Psoas muscle (tissue), 8 donors: ENCODE data around the gene SPATA31D3. TPM values are rescaled to one million over a fixed set of nuclear protein-coding genes. Genes with fewer than 3 reads are reported as not detected.
"Not testable (repeated sequence)": the region's sequence is repeated elsewhere in the genome, so short reads cannot be mapped to it uniquely, and the experiment has no call there.

ENCODE experiments used
- ATAC-seq, 4 donors: fragments of 200-7000 bp; cut with Tn5 transposase; one replicate each; pipeline ENCODE4 v1.9.1; 2020; ENCODE audit warnings: moderate library complexity in 3 of 4, mild to moderate bottlenecking in 2 of 4
- DNase-seq, 2 donors: peaks; one replicate each; pipeline ENCODE4 v3.0.0-alpha.2; 2020
- H3K27ac ChIP-seq: fragments of 200-600 bp; one replicate; pipeline ENCODE4 v1.8.0; 2022
- H3K27me3 ChIP-seq, 3 donors: fragments of 200-600 bp in 1 of 3; one replicate each; pipeline versions ENCODE4 v1.6.1 to v1.8.0; 2013 to 2022; ENCODE audit warnings: low read length in 2 of 3, mild to moderate bottlenecking in 2 of 3, moderate library complexity in 1 of 3; ENCODE audit not compliant: insufficient read depth in 3 of 3
- H3K36me3 ChIP-seq, 2 donors: fragments of 200-600 bp in 1 of 2; one replicate each; pipeline versions ENCODE4 v1.6.1 to v1.8.0; 2013 to 2022; ENCODE audit warnings: low read depth in 1 of 2, mild to moderate bottlenecking in 1 of 2, moderate library complexity in 1 of 2; ENCODE audit not compliant: insufficient read depth in 1 of 2
- H3K4me1 ChIP-seq: fragments of 200-600 bp; one replicate; pipeline ENCODE4 v1.8.0; 2022
- H3K4me3 ChIP-seq: fragments of 200-600 bp; one replicate; pipeline ENCODE4 v1.8.0; 2022; ENCODE audit warnings: mild to moderate bottlenecking
- H3K9me3 ChIP-seq: fragments of 200-600 bp; one replicate; pipeline ENCODE4 v1.8.0; 2022
- WGBS, 3 donors: extraction: QIAGEN DNeasy Blood & Tissue Kit; methylation state at CpG; one replicate each; pipeline versions ENCODE4 v1.1.6 to v1.1.7; 2013; 5-methylcytosine and 5-hydroxymethylcytosine counted together
- intact Hi-C, 2 donors: fragments of 100-400 bp; cut with DNase I; formaldehyde crosslinking; loops; one replicate each; pipeline versions ENCODE4 v1.11.0 to v1.14.2; 2022
- long read RNA-seq, 2 donors: library from polyadenylated mRNA; unstranded; transcript quantifications; one replicate each; pipeline ENCODE4 v2.0.0, GENCODE V29; 2021
- polyA plus RNA-seq, 3 donors: library from polyadenylated mRNA; stranded (reverse); fragments of 200-250 nt; gene quantifications; one replicate each; pipeline ENCODE4 v1.2.3, GENCODE V29; 2013
- total RNA-seq, 4 donors: library from RNA; stranded (reverse); fragmentation: NEBNext Ultra II Directional in 2 of 4; extraction: Animal tissue kit (Norgen Biotek cat#: 25700) in 2 of 4; gene quantifications; one replicate each; pipeline versions ENCODE4 v1.2.1 to v1.2.4, GENCODE V29; 2021 to 2023
- TF ChIP-seq, protein P1 (sequence below): fragments of 200-600 bp; IDR thresholded peaks from one replicate; pipeline ENCODE4 v1.8.0; 2022; ENCODE audit warnings: antibody characterized with exemption
- donor health status: healthy with polysubstance abuse.
- donor health status: DM: no; HTN: no; CAD: no; lungs with moderate emphysema.
- donor health status: Bipolar disorder and iron deficiency.
- donor health status: healthy.
- donor health status: DM: yes; HTN: yes; CAD: no.
- donor health status: DM: no; HTN: no; CAD: no.
- donor health status: DM: no; HTN: no; CAD: no.
- donor health status: DM: yes; HTN: yes; CAD: no.

Gene SPATA31D3
- not detected for total RNA-seq
- polyA plus RNA-seq, result not detected
- long read RNA-seq, donor 1, result 0 reads
- long read RNA-seq, donor 2, result 0 reads

DNA sequence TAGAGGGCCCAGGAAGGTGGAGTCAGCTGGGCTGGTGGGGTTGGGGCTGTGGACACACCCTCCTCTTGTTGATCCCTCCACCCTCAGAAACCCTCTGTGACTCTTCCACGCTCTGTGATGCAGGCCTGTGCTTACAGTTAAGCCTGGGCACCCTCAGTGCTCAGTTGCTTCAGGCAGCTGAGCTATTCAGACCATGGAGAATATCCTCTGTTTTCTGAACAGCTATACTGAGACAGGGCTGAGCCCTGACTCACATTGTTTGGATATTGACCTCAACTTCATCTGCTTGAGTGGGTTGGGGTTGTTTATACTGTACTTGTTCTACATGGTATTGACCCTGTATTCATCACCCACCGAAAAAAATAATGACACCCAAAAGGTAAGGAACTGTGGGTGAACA lies at the start of gene SPATA31D3:
Gene SPATA31D3, plus strand, starts transcription at position 108 of the 400 bp plus-strand sequence. Its CDS starts 86 bp downstream, at position 194.
- DNase-seq, H3K9me3 ChIP-seq, intact Hi-C loops, H3K4me1 ChIP-seq, H3K4me3 ChIP-seq, ATAC-seq, H3K36me3 ChIP-seq, H3K27me3 ChIP-seq, H3K27ac ChIP-seq: not testable (repeated sequence)
- no CpG with 5 or more reads among the region's 2 CpGs for WGBS, 3 donors

DNA sequence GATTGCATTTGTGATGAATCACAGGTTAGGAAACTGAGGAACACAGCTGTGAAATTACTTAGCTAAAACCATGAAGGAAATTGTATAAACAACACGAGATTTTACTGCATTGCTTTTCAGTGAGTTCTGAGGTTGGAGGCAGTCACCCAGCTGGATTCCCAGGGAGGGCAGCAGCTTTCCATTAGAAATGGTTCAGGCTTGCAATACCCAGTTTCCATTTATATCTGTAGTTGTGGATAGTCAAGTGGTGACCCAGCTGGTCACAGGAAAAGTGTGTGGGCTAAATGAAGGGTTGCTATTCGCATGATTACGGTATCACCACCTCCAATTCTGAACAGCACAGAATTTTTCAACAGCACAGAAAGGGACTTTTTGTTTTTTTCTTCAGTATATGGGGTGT lies 49.4 kb upstream of the SPATA31D3 start:
- H3K9me3 ChIP-seq, result no peaks in the 10 kb centered on the region
- TF ChIP-seq, protein P1, sequence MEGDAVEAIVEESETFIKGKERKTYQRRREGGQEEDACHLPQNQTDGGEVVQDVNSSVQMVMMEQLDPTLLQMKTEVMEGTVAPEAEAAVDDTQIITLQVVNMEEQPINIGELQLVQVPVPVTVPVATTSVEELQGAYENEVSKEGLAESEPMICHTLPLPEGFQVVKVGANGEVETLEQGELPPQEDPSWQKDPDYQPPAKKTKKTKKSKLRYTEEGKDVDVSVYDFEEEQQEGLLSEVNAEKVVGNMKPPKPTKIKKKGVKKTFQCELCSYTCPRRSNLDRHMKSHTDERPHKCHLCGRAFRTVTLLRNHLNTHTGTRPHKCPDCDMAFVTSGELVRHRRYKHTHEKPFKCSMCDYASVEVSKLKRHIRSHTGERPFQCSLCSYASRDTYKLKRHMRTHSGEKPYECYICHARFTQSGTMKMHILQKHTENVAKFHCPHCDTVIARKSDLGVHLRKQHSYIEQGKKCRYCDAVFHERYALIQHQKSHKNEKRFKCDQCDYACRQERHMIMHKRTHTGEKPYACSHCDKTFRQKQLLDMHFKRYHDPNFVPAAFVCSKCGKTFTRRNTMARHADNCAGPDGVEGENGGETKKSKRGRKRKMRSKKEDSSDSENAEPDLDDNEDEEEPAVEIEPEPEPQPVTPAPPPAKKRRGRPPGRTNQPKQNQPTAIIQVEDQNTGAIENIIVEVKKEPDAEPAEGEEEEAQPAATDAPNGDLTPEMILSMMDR, result no peak
- WGBS, 3 donors, result 76 to 81% (median 79%) methylated on average over 3 of the region's 3 CpGs
- H3K27me3 ChIP-seq, result no peaks in the 10 kb centered on the region
- H3K27ac ChIP-seq, result no peak overlapping the region
- H3K4me1 ChIP-seq, result no peaks in the 10 kb centered on the region
- intact Hi-C loops, result no loop called here
- no peaks in the 10 kb centered on the region for H3K36me3 ChIP-seq
- ATAC-seq, result no peak
- H3K4me3 ChIP-seq, result no peak overlapping the region
- DNase-seq, result no peak

DNA sequence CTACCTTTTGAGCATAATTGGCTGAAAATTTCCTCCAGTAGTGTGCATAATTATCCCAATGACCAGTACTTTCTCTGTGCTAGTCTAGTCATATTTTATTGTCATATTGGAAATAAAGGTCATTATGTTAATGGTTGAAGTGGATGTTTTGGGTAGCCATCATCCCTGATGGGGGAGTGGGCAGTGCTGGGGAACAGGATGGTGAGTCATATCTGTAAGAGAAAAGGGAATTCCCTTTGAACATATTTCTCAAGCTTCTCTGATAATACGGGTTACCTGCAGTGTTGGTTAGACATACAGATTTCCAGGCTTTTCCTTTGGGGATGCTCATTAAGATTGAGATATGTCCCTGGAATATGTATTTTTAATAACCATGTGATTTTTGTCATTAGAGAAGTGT lies 48.4 kb upstream of the SPATA31D3 start:
- TF ChIP-seq, protein P1, result no peak
- ATAC-seq, result no peak

DNA sequence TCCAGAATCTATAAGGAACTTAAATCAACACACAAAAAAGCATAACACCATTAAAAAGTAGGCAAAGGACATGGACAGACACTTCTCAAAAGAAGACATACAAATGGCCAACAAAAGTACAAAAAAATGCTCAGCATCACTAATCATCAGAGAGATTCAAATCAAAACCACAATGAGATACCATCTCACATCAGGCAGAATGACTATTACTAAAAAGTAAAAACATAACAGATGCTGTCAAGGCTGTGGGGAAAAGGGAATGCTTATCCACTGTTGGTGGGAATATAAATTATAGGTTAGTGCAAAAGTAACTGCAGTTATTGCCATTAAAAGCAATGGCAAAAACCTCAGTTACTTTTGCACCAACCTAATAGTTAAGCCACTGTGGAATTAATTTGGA lies 47.2 kb upstream of the SPATA31D3 start:
- Histone ChIP-seq H3K9me3 (no peaks in the 10 kb centered on the region), H3K4me1 (no peaks in the 10 kb centered on the region), H3K4me3 (no peak overlapping the region), H3K27ac (no peak overlapping the region), H3K27me3 (no peaks in the 10 kb centered on the region), H3K36me3 (no peaks in the 10 kb centered on the region)
- ATAC-seq, result no peak
- DNase-seq, result no peak
- TF ChIP-seq, protein P1, result no peak
- intact Hi-C loops, result no loop called here

More for the DNA sequence above, 48.4 kb upstream of the SPATA31D3 start:
- 79 to 88% (median 85%) methylated on average over 1 of the region's 1 CpG for WGBS, 3 donors
- intact Hi-C loops, result no loop called here
- no peak for DNase-seq
- H3K4me1 ChIP-seq, result no peaks in the 10 kb centered on the region
- no peaks in the 10 kb centered on the region for H3K9me3 ChIP-seq
- no peak overlapping the region for H3K4me3 ChIP-seq
- no peaks in the 10 kb centered on the region for H3K27me3 ChIP-seq
- no peaks in the 10 kb centered on the region for H3K36me3 ChIP-seq
- no peak overlapping the region for H3K27ac ChIP-seq

DNA sequence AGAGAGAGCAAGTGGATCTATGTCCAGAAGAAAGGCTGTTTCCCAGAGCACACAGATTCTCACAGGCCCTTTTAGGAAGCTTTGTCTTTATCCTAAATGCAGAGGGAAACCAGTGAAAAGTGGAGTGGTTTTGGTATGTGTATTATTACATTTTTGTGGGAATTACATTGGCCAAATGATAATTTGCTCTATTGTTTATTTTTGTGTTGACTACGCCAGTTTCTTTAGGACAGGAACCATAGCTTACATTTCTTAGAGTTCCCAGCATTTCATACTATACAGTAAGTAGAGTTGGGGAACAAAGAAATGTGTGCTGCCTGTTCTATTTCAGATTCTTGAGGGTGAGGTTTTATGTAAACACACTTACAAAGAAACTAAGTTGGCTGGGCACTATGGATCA lies 44.4 kb upstream of the SPATA31D3 start:
- 94 to 100% (median 98%) methylated on average over 1 of the region's 1 CpG for WGBS, 3 donors

More for the DNA sequence above, 44.4 kb upstream of the SPATA31D3 start:
- Histone ChIP-seq H3K27ac (no peak overlapping the region), H3K9me3 (no peaks in the 10 kb centered on the region), H3K4me3 (no peak overlapping the region), H3K36me3 (no peaks in the 10 kb centered on the region), H3K27me3 (no peaks in the 10 kb centered on the region), H3K4me1 (no peaks in the 10 kb centered on the region)
- TF ChIP-seq, protein P1, result no peak
- ATAC-seq (no peak), DNase-seq (no peak)
- intact Hi-C loops, result no loop called here
